GM12873 (cell line): ENCODE data around the gene VGF.

Experiments used
- CTCF ChIP-seq: IDR thresholded peaks from 2 replicates; pipeline ENCODE4 v1.5.1; 2012; ENCODE audit warnings: low read depth, mild to moderate bottlenecking, moderate library complexity, low read length, control low read depth; ENCODE audit not compliant: insufficient read depth; ENCODE audit errors: missing control alignments

Gene VGF

GRCh38 chr7:101162551-101163278, 2.7 kb downstream of the VGF start:
- no peak for TF ChIP-seq CTCF

DNA sequence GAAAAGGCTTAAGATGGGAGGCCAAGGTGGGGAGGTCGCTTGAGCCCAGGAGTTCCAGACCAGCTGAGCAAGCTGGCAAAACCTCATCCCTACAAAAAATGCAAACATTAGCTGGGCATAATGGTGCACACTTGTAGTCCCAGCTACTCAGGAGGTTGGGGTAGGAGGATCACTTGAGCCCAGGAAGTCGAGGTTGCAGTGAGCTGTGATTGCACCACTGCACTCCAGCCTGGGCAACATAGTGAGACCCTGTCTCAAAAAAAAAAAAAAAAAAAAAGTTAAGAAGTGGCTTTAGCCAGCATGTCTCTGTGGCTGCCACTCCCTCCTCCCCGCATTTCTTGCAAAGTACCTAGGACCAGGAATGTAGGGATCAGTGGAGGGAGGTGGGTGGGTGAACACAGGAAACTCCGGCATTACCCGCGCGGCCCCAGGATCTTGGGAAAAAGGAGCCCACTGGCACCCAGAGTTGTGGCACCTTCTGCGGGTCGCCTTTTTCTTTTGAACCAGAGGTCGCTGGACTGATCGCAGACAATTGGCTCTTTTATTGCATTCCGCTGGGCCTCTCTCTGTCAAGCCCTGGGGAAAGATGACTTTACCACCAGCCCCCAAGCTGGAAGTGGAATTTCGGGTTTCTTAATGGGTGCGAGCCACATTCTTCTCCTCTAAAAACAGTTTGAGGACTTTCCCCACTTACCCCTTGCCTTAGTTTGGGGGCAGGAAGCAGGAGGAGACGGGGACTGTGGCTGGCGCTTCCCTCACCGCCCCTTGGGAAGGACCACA, 3.5 kb downstream of the VGF start:
- no peak for TF ChIP-seq CTCF

DNA sequence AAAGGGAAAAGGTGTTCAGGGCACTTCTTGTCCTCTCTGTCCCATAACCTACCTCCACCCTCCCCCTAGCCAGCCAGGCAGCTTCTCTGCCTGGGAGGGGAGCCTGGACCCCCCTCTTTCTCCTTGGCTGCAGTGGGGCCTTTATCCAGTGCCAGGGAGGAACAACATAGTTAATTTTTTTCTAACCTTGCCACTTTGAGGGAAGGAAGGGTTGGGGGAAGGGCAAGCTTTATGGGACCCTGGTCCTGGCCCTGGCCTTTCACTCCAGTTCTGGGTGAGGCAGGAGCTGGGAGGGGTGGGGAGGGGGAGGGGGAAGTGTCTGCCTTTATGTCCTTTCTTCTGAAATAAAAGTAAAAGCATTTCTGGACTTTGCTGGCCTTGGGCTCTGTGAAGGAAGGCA, 4.5 kb downstream of the VGF start:
- TF ChIP-seq CTCF, result no peak

DNA sequence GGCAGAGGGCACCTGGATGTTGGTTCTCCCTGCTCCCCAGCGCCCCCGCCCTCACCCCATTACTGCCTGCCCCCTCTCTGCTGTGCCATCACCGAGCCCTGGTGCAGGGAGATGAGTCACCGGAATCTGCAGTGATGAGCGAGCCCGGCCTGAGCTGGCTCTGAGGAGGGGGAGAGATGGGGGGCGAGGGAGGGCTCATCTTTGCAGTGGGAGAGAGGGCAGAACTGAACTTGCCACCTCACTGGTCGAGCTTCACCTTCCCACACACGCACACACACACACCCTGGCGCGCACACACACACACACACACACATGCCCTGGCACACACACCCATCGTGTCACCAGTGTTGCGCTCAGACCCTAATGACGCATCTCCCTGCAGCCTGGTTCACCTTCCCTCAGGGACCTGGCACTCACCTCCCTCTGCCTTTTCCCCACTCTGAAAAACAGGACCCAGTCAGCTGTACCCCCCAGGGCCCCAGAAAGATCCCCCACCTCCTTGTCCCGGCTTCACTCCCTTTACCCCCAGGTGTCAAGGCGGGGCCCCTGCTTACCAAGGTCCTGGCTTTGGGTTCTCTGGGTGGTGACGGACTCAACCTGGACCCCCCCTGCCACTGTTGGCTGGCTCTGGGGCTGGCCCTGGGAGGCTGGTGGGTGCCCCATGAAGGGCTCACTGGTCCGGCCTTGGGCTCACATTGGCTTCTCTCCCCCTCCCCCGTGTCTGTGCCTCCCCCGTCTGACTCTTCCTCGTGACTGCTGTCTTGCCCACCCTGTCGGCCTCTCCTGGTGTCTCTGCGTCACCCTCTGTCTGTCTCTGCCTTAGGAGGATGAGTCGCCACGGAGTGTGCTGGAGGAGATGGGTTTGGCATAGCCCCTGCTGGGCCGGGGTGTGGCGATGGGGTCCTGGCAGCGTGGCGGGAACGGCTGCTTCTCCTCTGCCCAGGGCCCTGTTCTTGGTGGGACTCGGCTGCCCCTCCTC, 5.4 kb downstream of the VGF start:
- no peak for TF ChIP-seq CTCF

DNA sequence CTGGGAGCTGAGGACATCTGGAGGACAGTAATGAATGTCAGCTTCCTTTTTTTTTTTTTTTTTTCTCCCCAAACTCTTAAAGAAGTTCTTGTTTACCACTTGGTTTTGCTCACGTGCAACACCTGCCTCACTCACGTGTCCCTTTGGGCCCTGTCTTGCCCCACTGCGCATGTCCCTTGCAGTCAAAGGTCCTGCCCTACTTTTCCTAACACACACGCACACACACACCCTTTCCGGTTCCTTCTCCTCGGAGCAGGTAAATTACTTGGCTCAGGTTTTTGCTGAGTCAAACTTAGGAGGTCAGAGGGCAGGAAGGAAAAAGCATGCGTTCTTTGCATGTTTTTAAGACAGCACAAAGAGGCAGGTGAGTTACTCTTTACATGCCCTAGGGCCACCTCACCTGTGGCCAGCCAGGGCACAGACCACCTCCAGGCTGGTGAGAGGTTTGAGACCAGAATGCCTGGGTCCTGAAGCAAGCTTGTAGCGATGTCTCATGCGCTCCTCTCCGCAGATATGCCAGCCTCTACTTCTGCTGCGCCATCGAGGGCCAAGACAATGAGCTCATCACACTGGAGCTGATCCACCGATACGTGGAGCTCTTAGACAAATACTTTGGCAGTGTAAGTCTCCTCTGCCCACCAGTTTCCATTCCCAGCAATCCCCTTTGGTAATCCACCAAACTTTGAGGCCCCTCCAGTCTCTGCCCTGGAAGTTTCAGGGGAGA, 8.3 kb downstream of the VGF start:
- no peak for TF ChIP-seq CTCF

DNA sequence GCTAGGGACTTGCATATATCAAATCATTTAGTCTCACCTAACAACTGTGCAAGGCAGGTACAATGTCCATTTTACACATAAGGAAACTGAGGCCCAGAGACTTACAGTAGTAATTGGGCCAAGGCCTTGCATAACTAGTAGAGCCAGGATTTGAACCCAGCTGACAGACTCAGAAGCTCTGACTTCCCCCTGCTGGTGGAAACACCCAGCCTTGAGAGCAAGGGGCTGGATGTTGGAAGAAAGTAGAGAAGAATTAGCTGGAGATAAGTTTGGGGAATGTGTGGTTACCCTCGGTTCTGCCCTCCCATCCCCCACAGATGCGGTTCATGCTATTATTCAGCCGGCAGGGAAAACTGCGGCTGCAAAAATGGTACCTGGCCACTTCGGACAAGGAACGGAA, 9.1 kb downstream of the VGF start:
- peak; percentile 32 for TF ChIP-seq CTCF

GRCh38 chr7:101155303-101155702, 10.1 kb downstream of the VGF start:
- TF ChIP-seq CTCF, result no peak
